C4-2B (cell line): ENCODE data around the gene CRK.
"Not testable (repeated sequence)": the region's sequence is repeated elsewhere in the genome, so short reads cannot be mapped to it uniquely, and the experiment has no call there.

Experiments
- H3K27ac ChIP-seq: fragments of 450-650 bp; 2 replicates; pipeline ENCODE4 v1.5.1; 2017
- CTCF ChIP-seq: fragments of 450-650 bp; conservative IDR thresholded peaks from 2 replicates; pipeline ENCODE4 v1.5.1; 2017; ENCODE audit warnings: mild to moderate bottlenecking
- ZFX ChIP-seq: fragments of 450-650 bp; IDR thresholded peaks from 2 replicates; pipeline ENCODE4 v1.6.1; 2017

The CRK gene

GRCh38 chr17:1462164-1463112, 6.4 kb upstream of the CRK start:
- TF ChIP-seq CTCF, result no peak
- H3K27ac ChIP-seq, result no peak overlapping the region

DNA sequence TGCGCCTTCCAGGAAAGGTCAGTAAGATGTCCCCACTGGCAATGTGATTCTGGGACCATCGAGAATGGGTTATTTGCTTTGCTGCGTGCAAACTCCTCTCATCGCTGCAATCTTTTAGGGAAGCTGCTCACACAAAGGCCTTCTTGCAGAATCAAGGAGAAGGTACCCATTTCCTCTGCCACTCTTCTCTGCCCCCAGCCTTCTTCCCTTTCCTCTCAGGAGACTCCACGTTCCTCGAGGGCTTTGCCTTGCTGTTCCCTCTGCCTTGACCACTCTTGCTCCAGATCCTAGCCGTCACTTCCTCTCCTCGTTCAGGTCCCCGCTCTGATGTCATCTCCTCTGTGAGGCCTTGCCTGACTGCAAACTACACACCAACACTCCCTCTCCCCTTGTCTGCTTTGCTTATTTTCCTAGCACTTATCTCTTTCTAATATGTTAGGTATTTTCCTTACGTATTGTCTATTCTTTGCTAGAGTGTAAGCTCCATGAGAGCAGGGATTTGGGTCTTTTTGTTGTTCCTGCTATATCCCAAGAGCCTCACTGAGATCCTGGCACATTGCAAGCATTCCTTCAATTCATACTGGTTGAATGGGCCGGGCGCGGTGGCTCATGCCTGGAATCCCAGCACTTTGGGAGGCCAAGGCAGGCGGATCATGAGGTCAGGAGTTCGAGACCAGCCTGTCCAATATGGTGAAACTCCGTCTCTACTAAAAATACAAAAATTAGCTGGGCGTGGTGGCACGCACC, 5.3 kb upstream of the CRK start:
- H3K27ac ChIP-seq, result peak overlapping the region; percentile 57
- no peak for TF ChIP-seq ZFX
- no peak for TF ChIP-seq CTCF

DNA sequence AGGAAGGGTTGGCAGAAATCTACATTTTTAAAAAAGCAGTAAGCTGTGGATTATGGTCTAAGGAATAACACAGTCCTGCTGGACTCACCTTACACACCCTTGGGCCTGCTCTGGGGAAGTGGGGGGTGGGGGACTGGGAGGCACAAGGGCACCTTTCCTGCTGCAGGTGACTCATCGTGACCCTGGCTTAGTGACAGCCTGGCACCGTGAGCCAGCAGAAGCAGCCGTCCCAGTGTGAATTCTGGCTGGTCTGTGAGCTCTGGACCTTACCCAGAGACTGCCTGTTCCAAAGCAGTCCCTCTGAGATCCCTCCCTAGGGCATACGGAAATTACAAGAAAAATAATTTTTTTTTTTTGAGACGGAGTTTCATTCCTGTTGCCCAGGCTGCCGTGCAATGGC, 4.2 kb upstream of the CRK start:
- H3K27ac ChIP-seq, result peak overlapping the region; percentile 57
- no peak for TF ChIP-seq ZFX
- no peak for TF ChIP-seq CTCF

DNA sequence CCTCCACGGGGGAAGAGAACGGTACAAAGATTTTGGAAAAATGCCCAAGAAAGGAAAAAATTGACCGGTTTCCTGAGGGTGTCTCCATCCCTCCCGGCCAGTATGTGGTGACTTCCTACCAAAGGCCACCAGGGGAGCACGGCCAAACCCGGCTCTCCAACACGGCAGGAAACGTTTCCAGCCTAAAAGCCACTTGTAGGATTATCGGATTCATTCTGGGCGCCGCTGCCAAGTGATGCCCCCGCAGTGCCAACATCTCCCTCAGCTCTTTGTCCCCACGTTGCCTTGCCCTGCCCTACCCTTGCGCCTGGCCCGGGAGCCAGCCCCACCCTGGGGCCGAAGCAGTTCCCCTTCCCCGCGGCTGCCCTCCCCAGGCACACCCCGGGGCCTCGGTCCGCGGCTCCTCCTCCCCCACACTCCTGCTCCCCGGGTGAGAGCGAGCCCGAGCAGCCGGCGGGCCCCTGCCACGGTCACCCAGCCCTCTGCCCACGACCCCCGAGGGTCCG, 688 bp downstream of the CRK start:
- TF ChIP-seq CTCF (no peak; the same call in 1 of the 2 replicates), ZFX (no peak)
- peak overlapping the region; percentile 97 for H3K27ac ChIP-seq

DNA sequence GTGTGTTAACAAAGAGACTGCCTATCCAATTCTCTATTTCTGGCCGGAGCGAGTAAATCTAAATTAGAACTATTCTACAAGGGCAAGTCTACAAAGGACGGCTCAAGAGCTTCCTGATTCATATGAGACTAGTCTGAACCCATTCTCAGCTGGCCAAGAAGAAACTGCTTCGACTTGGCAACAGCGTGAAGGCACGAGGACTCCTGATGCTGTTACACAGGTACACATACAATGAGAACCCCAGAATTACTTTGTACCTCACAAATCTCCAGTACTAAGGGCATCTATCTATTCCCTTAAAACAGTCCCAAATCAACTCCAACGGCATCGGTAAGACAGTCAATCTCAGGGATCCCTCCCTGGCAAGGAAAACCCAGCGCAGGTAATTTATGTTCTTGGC, 1.5 kb downstream of the CRK start:
- peak overlapping the region; percentile 97; the same call in 1 of the 2 replicates for H3K27ac ChIP-seq
- no peak for TF ChIP-seq ZFX
- no peak for TF ChIP-seq CTCF

GRCh38 chr17:1453694-1454093, 2.3 kb downstream of the CRK start:
- H3K27ac ChIP-seq, result not testable (repeated sequence)

DNA sequence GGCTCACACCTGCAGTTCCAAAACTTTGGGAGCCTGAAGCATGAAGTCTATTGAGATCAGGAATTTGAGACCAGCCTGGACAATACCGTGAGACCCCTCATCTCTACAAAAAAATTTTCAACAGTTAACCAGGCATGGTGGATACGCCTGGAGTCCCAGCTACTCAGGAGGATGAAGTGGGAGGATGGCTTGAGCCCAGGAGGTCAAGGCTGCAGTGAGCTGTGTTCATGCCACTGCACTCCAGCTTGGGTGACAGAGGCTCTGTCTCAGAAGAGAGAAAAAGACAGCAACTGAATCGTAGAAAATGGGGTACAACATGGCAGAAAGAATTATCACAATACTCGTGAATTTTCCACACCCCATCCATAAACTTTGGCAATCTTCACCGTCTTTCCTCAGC, 3.2 kb downstream of the CRK start:
- H3K27ac ChIP-seq, result no peak overlapping the region
- TF ChIP-seq ZFX, result no peak
- TF ChIP-seq CTCF, result no peak

GRCh38 chr17:1450261-1450660, 5.8 kb downstream of the CRK start:
- not testable (repeated sequence) for H3K27ac ChIP-seq
